Mucosa of gallbladder (tissue), 1 donor: ENCODE measurements around the gene RHEB. TPM values are rescaled to one million over a fixed set of nuclear protein-coding genes. Genes with fewer than 3 reads are reported as not detected.

Experiments
- DNase-seq: peaks from one replicate; pipeline ENCODE4 v3.0.0-alpha.2; 2020; ENCODE audit warnings: low spot score
- total RNA-seq: library from RNA; stranded (reverse); gene quantifications from one replicate; pipeline ENCODE4 v1.2.1, GENCODE V29; 2021
- donor health status: DM: no; HTN: no; CAD: no.

RHEB gene
- total RNA-seq, 1 donor from 2014 or later = 75.2 TPM

DNA sequence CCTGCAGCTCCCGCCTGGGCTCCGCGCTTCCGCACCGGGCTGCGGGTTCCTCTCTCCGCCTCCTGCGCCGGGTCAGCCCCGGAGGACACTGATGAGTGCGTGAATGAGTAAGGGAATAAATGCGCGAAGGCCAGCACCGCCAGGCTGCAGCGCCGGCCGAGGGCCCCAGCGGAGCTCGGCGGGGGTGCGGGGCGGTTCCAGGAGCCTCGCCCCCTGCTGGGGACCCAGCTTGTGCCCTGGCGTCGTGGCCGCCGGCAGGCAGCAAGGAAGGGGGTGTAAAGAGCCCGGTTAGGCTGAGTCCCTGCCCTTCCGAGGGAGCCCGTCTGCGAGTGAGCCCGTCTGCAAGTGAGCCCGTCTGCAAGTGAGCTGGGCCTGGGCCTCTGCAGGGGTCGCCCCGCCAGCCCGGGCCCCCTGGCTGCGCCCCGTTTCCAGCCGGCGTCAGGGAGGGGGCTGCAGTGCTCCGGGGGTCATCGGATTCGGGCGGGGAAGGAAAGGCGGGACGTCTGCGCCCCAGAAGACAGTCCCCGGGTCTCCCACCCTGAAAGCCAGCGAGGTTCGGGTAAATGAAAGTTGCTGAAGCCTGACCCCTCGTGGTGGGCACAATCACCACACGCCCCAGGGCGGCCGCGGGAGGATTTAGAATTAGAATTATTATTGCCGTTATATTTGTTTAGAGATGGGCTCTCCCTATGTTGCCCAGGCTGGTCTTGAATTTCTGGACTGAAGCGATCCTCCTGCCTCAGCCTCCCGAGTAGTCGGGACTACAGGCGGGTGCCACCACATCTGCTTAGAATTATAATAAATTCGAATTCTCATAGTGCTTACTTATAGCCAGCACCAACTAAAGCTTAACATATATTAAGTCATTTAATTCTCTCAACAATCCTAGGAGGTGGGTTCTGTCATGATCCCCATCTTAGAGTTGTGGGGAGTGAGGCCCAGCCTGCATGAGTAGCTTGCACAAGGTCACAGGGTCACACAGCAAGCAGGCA, 71.1 kb downstream of the RHEB start:
- DNase-seq = peak; percentile 71

DNA sequence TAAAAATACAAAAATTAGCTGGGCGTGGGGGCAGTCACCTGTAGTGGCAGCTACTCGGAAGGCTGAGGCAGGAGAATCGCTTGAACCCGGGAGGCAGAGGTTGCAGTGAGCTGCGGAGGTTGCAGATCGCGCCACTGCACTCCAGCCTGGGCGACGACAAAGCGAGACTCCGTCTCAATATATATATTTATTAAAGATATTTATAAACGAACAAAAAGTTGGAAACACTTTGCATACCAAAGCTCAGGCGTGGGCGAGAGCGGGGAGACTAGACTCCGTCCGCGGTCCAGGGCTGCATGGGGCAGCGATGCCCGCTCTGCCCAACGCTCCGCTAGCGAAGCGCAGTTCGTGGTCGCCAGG, 71.8 kb downstream of the RHEB start:
- no peak for DNase-seq

DNA sequence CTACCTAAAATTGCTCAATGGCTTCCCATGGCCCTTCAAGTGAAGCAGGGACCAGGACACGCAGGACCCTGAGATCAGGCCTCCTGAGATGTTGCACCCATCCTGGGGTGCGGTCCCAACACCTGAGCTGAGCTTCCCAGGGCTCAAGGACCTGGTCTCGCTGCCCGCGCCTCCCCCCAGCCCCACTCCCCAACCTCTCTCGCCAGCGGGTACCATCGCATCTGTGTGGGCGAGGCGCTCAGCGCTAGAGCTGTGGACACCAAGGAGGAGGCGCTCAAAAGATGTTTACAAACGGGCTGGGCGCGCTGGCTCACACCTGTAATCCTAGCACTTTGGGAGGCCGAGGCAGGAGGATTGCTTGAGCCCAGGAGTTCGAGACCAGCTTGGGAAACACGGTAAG, 72.4 kb downstream of the RHEB start:
- no peak for DNase-seq

DNA sequence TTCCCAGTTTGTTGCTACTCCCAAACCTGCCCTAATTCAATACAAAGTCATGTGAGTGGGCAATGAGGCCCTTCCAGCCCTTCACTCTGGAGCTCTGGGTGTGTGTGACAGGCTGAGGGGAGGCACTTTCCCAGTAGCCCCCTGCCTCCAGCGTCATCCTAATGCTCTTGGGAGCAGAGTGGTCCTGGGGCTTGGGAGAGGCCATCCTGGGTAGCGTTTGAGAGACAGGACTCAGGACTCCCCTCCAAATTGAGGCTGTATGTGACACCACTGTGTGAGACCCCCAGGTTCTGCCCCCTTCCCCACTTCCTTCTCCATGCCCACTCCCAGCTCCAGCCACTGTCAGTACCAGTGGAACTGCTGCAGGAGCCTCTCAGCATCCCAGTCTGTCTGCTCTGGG, 73.3 kb downstream of the RHEB start:
- no peak for DNase-seq

DNA sequence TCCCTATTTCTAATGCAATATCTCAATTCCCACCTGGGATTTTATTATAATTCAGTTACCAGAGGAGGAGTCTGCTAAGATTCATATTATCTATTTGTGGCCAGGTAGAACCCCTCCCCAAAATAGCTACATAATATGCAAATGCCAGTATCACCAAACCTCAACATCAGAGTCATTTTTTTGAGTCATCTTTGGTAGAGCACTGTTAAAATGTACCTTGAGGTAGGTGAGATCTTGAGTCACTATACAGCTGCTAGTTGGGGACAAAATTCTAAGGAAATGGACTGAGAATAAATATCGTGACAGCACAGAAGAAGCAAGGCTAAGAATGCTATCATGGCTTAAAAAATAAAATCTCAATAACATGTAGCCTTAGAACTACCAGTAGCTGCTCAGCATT, 75.1 kb downstream of the RHEB start:
- DNase-seq = no peak

DNA sequence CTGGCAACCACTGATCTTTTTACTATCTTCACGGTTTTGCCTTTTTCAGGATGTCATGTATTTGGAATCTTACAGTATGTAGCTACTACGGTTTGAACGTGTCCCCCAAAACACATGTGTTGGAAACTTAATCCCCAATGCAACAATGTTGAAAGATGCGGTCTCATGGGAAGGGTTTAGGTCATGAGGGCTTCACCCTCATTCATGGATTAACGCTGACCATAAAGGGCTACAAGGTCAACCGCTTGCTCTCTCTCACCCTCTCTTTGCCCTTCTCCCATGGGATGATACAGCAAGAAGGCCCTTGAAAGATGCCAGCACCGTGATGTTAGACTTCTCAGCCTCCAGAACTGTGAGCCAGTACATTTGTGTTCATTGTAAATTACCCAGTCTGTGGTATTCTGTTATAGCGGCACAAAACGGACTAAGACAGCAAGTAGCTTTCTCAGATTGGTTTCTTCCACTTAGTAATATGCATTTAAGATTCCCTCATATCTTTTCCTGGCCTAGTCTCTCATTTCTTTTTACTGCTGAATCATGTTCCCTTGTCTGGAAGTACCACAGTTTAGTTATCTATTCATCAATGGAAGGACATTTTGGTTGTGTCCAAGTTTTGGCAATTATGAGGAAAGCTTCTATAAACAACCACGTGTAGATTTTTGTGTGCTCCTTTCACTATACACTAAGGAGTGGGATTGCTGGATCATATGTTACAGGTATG, 76.8 kb downstream of the RHEB start:
- no peak for DNase-seq

DNA sequence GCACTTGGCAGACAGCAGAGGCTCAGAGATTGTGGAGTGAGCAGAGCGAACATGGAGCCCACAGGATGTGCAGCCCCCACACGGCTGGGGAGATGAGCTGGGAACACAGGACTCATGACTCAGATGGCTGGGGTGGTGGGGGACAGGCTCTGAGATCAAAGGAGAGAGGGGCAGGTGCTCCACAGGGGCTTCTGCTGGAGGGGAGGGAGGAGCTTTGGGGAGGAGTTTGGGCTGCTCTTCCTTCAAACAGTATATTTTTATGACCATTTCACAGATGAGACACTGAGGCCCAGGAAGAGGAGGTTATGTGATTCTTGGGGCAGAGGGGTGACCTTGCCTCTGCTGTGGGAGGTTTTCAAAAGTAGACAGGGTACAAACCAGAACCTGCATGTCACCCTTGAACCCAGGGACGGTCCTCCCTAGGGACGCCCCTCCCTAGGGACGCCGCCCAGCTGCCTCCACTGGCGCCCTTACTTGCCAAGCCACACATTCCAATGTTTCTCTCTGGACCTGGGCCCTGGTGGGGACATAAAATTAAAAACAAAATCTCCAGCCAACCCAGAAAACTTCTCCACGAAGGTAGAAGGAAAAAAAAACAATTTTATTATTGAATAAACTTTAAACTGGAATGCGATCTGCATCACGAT, 78.8 kb downstream of the RHEB start:
- DNase-seq = no peak

DNA sequence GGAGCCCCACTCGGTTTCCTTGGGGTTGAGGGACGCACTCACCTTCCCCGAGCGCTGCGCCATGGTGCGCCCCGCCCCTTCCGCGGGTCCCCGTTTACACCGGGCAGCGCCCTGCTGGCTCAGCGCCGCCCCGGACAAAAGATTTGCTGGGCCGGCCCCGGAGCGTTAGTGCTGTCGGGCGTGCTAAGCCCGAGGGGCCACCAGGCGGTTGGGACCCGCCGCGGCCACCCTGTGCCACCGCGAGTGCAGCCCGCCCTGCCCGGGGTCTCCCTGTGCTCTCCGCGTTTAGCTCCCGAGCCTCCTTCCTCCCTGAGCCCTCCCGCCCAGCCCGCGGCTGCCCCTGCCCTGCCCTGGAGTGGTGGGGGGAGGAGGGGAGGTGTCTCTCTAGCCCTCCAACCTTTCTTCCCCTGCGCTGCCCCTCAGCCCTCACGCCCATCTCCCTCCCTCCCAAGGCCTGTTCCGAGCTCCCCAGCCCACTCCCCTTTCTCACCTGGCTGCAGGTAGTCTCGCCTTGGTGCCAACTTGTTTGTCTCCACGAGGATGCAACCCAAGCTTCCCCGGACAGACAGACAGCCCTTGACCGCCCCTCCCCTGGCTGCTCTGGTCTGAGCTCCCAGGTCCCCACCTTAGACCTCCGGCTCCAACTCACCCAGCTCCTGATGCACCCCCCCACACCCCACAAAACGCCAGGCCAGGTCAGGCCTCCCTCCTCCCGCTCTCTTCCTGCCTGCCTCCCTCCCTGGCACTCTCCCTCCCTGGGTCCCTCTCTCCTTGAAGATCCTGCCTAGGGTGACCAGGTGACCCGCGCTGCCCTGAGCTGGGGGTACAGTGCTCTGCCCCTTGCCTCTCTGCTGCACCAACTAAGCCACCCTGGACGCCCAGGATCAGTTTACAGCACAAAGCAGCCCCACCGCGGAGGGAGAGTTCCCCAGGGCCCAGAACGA, 79.6 kb downstream of the RHEB start, which contains the start of gene CRYGN:
Gene CRYGN, minus strand, starts transcription at position 287 of the 944 bp plus-strand sequence. Its CDS starts 224 bp downstream, at position 63.
- DNase-seq = no peak

DNA sequence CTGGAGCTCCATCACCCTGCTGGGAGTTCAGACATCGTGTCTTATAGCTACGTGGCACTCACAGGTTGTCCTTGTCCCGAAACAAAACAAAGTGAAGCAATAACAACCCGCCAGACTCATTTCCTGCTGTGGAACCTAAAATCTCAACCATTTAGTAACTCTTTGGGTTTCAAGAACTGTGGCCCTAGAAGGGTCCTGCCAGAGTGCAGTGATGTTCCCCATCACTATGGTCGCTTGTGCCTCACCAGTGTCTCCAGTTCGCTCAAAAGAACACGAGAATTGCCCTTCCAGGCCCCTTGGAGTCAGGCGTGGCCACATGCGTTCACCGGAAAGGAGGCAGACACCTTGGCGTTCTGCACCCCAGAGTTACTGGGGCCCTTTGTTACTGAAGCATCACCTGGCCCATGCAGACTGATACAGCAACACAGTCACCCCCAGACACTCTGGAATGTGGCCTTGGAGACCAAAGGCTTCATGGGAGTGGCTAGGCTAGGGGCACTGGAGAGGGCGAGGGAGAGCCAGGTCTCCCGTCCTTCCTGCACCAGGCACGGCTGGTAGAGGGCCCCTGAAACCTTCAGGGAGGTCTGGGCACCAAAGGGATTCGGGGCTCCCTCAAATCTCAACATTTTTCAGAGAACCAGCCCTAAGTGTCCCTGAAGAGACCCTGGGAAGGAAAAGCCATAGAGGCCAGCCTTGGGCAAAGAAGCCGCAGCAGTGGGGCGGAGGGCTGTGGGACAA, 80.7 kb downstream of the RHEB start:
- no peak for DNase-seq

DNA sequence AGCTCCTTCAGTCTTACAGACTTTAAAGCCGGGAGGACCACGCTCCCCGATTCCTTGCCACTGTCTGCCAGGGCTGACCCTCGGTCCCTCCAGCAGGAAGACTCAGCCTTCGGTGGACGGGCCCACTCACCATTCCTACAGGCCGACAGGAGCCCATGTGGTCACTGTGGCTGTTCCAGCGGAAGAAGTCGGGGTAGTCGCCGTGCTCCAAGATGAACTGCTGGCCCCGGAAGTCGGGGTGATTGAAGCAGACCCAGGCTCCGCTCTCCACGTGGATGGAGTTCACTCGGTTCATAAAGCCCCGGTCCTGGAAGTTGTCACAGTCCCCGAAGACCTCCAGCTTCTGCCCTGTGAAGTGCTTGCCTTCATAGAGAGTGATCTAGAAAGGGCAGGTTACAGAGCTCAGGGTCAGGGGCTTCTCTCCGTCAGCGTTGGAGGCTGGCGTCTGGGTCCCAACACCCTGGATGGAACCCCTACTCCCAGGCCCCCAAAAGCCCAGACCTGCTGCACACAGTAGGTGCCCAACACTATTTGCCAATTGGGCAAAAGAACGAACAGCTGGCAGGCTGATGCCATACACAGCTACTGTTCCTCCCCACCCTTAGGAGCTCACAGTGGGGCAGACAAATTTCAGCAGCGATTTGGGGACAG, 81.7 kb downstream of the RHEB start:
- no peak for DNase-seq

DNA sequence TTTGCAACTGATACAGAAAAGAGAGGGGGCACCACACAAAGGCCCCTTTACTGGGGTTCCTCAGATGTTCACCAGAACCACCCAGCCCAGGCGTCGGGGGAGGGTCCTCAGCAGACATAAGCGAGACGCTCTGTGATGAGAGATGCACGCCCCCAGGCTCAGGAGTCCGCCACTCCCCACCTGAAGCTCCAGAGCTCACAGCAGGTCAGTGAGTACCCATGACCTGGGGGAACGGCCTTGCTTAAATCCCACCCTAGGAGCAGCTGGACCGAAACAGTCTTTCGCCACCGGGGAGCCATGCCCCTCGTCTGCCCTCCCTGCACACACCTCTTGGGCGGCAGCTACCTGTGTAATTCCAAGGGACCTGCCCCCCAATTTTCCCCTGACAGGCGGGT, 82.5 kb downstream of the RHEB start:
- DNase-seq = no peak

DNA sequence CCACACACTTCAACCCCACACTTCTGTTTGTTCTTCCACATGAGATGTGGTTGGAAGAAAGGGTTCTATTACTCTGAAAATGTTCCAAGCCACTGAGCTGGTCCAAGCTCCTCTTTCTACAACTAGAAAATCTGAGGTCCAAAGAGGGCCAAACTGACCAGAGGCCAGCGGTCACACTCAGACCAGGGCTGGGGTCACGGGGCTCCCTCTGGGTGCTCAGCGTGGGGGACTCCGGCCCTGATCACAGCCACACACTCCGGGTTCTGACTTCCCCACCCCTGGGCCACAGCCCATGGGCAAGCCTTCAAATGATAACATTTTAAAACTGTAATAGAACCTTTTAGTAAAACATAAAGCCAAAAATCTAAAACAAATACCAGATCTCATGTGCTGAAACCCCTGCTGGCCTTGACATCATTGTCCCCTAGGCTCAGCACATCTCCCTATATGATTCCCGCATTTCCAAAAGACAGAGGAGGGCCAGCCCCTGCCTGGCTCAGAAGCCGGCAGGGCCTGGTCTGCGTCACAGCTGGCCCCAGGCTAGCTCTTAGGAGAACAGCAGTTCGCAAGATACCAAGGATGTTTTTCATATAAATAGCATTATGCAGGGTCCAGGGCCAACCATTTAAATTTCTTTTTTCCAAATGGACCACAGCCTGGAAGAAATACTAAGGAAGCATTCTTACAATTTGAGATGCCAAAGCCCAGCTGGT, 83.1 kb downstream of the RHEB start:
- DNase-seq = peak; percentile 46

DNA sequence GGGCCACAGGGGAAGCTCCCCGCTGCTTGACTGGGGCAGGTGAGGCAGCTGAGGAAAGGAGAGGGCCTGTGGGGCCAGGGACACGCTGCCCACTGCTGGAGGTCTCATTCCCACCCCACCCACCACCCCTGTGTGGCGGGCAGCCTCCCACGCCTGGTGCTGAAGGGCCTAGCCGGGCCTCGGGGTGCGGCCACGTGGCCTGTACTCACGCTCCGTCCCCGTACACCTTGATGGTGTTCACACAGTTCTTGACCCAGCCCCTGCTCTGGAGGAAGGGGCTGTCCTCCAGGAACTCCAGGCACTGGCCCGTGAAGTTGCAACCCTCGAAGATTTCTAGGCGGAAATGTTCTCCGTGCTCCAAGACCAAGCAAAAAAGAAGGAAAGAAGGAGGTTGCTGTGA, 83.7 kb downstream of the RHEB start:
- DNase-seq = no peak

DNA sequence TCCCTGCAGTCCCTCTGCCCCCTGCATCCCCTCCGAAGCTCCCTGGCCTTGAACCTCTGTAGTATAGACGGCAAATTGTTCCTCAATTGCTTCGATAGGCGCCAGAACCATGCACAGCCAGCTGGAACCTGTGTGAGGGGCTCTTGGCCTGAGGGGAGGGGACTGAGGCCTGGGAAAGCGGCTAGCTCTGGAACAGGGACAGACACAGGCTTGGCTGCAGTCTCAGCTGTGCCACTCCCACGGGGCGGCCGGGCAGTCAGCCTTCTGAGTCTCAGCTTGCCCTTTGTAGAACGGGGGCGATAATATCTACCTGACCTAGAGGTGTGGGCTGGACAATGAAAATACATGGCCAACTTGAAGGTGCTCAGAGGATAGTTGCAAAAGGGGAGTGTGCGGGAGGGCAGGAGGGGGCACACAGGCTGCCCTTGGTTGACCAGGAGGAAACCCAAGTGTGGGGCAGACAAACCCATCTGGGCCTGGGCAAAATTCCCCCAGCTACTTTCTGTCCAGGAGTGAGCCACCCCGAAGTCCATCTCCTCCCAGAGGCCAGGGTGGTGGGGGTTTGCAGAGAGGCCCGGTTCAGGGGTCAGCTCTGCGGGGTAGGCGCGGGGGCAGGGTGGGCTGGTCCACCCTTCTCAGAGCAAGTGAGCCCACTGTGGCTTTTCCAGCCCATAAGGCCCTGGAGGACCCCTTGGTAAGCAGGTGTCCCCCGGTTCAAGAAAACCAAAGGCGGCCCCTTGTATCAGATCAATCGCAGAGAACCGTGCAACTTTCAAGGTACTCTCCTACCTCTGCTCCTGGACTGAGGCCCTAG, 84.4 kb downstream of the RHEB start:
- no peak for DNase-seq

DNA sequence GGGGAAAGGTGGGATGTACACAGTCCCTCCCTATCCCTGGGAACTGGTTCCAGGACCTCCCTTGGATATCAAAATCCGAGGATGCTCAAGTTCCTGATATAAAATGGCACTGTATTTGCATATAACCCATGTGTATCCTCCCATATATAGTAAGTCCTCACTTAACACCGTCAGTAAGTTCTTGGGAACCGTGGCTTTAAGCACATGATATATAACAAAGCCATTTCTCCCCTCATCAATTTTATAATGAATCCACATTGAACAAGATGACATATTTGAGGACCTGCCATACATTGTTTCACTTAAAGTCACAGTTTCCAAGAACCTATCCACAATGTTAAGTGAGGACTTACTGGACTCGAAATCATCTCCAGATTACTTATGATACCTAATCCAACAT, 85.1 kb downstream of the RHEB start:
- no peak for DNase-seq

DNA sequence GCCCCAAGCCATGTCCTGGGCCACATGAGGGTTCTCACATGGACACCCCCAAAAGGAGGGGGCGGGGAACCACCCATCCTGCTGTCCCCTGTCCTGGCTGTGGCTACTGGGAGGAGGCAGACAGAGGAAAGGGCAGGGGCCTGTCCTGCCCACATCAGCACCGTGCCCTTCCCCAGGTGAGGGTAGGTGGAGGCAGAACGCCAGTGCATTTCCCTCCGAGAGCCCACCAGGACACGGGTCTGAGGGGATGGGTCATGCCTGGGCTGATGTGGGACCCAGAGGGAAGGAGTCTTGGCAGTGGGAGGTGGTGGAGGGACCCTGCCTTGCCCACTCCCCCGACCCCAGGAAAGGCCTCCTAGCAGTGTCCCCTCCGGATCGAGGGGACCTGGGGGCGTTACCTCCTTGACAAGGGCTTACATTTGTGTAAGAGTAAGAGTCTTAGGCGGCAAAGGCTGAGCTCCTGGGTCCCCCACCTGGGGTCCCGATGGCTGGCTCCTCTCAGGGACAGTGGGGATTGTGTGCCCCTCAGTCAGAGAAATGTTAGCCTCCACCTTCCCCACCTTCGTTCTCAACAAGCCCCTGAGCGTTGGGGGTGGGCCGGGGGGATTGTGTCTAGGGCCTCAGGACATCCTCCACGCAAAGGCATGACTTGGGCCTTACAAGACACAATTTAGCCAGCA, 85.8 kb downstream of the RHEB start:
- DNase-seq = no peak

DNA sequence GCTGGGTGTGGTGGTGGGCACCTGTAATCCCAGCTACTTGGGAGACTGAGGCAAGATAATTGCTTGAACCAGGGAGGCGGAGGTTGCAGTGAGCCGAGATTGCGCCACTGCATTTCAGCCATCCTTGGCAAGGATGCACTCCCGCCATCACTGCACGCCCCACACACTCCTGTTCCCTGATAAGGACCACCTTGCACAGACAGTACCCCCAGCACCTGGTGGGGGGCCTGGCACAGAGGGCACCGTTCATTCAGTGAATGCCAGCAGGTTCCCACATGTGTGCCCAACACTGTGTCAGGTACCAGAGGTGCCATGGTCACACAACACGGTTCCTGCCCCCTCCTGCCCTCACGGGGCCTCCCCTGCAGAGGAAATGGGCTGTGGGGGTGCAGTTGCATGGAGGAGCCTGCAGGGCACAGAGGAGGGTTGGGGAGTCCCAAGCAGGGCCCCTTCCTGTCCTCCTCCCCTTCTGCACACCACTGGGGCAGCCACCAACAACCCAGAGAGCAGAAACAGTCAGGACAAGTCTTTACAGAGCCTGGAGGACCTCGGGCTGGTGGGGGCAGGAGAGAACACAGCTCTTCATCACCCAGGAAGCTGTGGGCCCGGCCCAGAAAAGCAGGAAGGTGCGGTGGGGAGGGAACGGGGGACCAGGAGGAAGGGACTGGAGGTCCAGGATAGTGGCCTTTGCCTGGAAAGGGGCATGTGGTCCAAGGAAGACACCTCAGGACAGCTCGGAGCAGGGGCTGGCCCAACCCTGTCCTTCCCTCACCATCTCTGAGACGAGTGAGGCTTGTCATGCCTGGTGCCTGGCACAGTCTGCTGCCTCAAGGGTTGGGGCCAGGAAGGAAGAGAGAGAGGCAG, 86.8 kb downstream of the RHEB start:
- DNase-seq = no peak
